ENCODE measurements around the gene FAM136A. TPM values are rescaled to one million over a fixed set of nuclear protein-coding genes. Genes with fewer than 3 reads are reported as not detected.

FAM136A gene
- total and polyA plus RNA-seq, 2 of the 4 experiments (the other 2 are of a cell fraction): 19.9 to 28.1 TPM

DNA sequence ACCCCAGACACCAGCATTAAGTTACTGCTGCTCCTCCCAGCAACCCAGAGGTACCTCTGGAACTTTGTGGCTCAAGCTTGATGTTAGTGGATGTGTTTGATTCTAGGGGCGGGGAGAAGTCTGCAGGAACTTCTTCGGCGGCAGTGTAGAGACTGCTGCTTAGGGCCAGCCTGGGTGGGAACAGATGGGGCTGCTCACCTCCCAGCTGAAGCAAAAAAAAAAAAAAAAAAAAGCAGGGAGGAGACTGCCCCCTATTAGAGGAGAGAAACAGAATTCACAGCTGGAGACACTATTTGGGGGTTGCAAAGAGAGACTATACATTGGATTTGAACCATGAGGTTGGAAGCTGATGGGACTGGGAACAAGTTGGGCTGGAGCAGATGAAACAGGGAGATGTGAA, 28.6 kb upstream of the FAM136A start:
- Histone ChIP-seq H3K23ac (ENCODE audit: low read depth, low read length) (no peak overlapping the region), H3K27me3 (ENCODE audit: control insufficient read depth, insufficient read depth, low read length) (peaks cover 17% of the 10 kb centered on the region), H3K79me1 (ENCODE audit: low read depth in 1 of 2, low read length in 2 of 2) (no peaks in the 10 kb centered on the region), H2BK15ac (ENCODE audit: low read depth, low read length) (no peak overlapping the region), H2BK120ac (ENCODE audit: low read depth, low read length) (no peak overlapping the region), H3K9ac (ENCODE audit: low read depth, low read length) (no peak overlapping the region), H2AFZ (replicated peaks; ENCODE audit: low read length, poor library complexity) (no peak overlapping the region), H3K18ac (ENCODE audit: low read depth, low read length) (no peak overlapping the region), H4K8ac (ENCODE audit: low read depth in 2 of 2, low read length in 2 of 2) (no peak overlapping the region), H3K9me1 (ENCODE audit: insufficient read depth, low read length) (no peaks in the 10 kb centered on the region), H3K4me1 (ENCODE audit: control insufficient read depth, insufficient read depth, low read length) (no peaks in the 10 kb centered on the region), H3K4ac (ENCODE audit: low read depth, low read length) (no peak overlapping the region), H2AK9ac (replicated peaks; ENCODE audit: low read depth, low read length, poor library complexity) (no peak overlapping the region), H3K4me3 (ENCODE audit: insufficient read depth, low read depth, low read length) (no peak overlapping the region), H3K9me3 (ENCODE audit: control insufficient read depth, insufficient read depth, low read length) (no peaks in the 10 kb centered on the region), H2BK5ac (ENCODE audit: low read depth, low read length, poor library complexity, severe bottlenecking) (no peak overlapping the region), H3K14ac (replicated peaks; ENCODE audit: low read depth, low read length) (no peak overlapping the region), H3K36me3 (ENCODE audit: control insufficient read depth, insufficient read depth, low read length) (no peaks in the 10 kb centered on the region), H3K56ac (ENCODE audit: extremely low read depth, insufficient read depth, low read length) (no peak overlapping the region), H3K27ac (ENCODE audit: insufficient read depth, low read length) (no peak overlapping the region), H4K5ac (ENCODE audit: low read depth, low read length) (no peak overlapping the region), H2BK20ac (ENCODE audit: low read depth, low read length) (no peak overlapping the region), H4K91ac (ENCODE audit: insufficient read depth, low read depth, low read length) (no peak overlapping the region), H3K4me2 (ENCODE audit: low read depth, low read length) (no peak overlapping the region), H4K20me1 (ENCODE audit: insufficient read depth, low read length) (no peaks in the 10 kb centered on the region), H2AK5ac (ENCODE audit: low read depth, low read length) (no peak overlapping the region)
- POLR2A ChIA-PET (ENCODE audit: unreplicated experiment): no interaction called here
- no CpG with 5 or more reads among the region's 3 CpGs for whole genome bisulfite sequencing, 2 experiments (ENCODE audit: extremely low coverage in 2 of 2, insufficient read length in 1 of 2)
- intact Hi-C loops (cut with micrococcal nuclease) (no loop called here), in situ Hi-C loops (cut with MboI; ENCODE audit: low sequenced_read_pairs) (no loop called here), dilution Hi-C loops (cut with HindIII; ENCODE audit: low sequenced_read_pairs, unreplicated experiment) (no loop called here)
- BruUV-seq (replicated peaks): no TSS peak
- ATAC-seq (ENCODE audit: low read depth) (no peak), DNase-seq (no peak)
- TF ChIP-seq MXI1 (IDR thresholded peaks at IDR 0.05; ENCODE audit: borderline replicate concordance, low read depth, low read length) (no peak), POLR2A (IDR thresholded peaks at IDR 0.05; ENCODE audit: low read depth, low read length) (no peak), MAZ (IDR thresholded peaks at IDR 0.05; ENCODE audit: borderline replicate concordance, low read depth, low read length) (no peak), BHLHE40 (IDR thresholded peaks at IDR 0.05; ENCODE audit: low read depth, low read length) (no peak), CHD1 (IDR thresholded peaks at IDR 0.05; ENCODE audit: low read depth, low read length) (no peak), FOS (IDR thresholded peaks at IDR 0.05; ENCODE audit: low read depth, low read length) (no peak), CEBPB (IDR thresholded peaks at IDR 0.05; ENCODE audit: low read depth, low read length) (no peak), MAFK (IDR thresholded peaks at IDR 0.05; ENCODE audit: low read depth, low read length) (no peak), SMC3 (IDR thresholded peaks at IDR 0.05; ENCODE audit: low read depth, low read length) (no peak), RCOR1 (IDR thresholded peaks at IDR 0.05; ENCODE audit: insufficient replicate concordance, low read length) (no peak), RAD21 (IDR thresholded peaks at IDR 0.05; ENCODE audit: low read length) (no peak), NFE2L2 (IDR thresholded peaks at IDR 0.05; ENCODE audit: low read depth, low read length) (no peak)
- TF ChIP-seq, protein P1, sequence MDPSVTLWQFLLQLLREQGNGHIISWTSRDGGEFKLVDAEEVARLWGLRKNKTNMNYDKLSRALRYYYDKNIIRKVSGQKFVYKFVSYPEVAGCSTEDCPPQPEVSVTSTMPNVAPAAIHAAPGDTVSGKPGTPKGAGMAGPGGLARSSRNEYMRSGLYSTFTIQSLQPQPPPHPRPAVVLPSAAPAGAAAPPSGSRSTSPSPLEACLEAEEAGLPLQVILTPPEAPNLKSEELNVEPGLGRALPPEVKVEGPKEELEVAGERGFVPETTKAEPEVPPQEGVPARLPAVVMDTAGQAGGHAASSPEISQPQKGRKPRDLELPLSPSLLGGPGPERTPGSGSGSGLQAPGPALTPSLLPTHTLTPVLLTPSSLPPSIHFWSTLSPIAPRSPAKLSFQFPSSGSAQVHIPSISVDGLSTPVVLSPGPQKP (IDR thresholded peaks at IDR 0.05; ENCODE audit: borderline replicate concordance, low read depth, low read length): no peak
- TF ChIP-seq, protein P2, sequence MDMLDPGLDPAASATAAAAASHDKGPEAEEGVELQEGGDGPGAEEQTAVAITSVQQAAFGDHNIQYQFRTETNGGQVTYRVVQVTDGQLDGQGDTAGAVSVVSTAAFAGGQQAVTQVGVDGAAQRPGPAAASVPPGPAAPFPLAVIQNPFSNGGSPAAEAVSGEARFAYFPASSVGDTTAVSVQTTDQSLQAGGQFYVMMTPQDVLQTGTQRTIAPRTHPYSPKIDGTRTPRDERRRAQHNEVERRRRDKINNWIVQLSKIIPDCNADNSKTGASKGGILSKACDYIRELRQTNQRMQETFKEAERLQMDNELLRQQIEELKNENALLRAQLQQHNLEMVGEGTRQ (IDR thresholded peaks at IDR 0.05; ENCODE audit: low read depth, low read length): no peak
- TF ChIP-seq, protein P3, sequence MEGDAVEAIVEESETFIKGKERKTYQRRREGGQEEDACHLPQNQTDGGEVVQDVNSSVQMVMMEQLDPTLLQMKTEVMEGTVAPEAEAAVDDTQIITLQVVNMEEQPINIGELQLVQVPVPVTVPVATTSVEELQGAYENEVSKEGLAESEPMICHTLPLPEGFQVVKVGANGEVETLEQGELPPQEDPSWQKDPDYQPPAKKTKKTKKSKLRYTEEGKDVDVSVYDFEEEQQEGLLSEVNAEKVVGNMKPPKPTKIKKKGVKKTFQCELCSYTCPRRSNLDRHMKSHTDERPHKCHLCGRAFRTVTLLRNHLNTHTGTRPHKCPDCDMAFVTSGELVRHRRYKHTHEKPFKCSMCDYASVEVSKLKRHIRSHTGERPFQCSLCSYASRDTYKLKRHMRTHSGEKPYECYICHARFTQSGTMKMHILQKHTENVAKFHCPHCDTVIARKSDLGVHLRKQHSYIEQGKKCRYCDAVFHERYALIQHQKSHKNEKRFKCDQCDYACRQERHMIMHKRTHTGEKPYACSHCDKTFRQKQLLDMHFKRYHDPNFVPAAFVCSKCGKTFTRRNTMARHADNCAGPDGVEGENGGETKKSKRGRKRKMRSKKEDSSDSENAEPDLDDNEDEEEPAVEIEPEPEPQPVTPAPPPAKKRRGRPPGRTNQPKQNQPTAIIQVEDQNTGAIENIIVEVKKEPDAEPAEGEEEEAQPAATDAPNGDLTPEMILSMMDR (conservative IDR thresholded peaks at IDR 0.05; ENCODE audit: low read depth, low read length): no peak
- CTCF ChIA-PET: no interaction called here

Measured in IMR-90 (cell line).